ENCODE measurements around the gene LRRC25.
A peak's percentile ranks its signal among the peaks of the same experiment; 100 is the strongest.
"Not testable (repeated sequence)": the region's sequence is repeated elsewhere in the genome, so short reads cannot be mapped to it uniquely, and the experiment has no call there.

Gene LRRC25

GRCh38 chr19:18351544-18351943 lies 45.9 kb downstream of the LRRC25 start:
- WGBS: 95% methylated on average over 7 of the region's 7 CpGs
- Histone ChIP-seq H3K27me3 (ENCODE audit: control insufficient read depth in 1 of 2, insufficient read depth in 1 of 2, low read length in 2 of 2) (no peaks in the 10 kb centered on the region), H2BK120ac (ENCODE audit: low read depth, low read length) (no peak overlapping the region), H3K4ac (ENCODE audit: low read depth in 1 of 2, low read length in 2 of 2) (no peak overlapping the region), H2BK12ac (ENCODE audit: low read length in 2 of 2) (no peak overlapping the region), H4K91ac (ENCODE audit: low read length) (no peak overlapping the region), H3K14ac (ENCODE audit: low read length in 2 of 2) (no peak overlapping the region), H3K9me3 (ENCODE audit: control insufficient read depth, low read length) (no peaks in the 10 kb centered on the region), H3K27ac (ENCODE audit: low read length, poor library complexity, severe bottlenecking) (no peak overlapping the region), H2AK5ac (ENCODE audit: low read length, severe bottlenecking) (no peak overlapping the region), H2AFZ (ENCODE audit: low read depth, low read length) (no peak overlapping the region), H3K9ac (ENCODE audit: low read length) (no peak overlapping the region), H3K4me3 (ENCODE audit: insufficient read depth in 1 of 2, low read depth in 1 of 2, low read length in 2 of 2) (no peak overlapping the region), H3K36me3 (ENCODE audit: control insufficient read depth in 1 of 2, insufficient read depth in 2 of 2, low read depth in 1 of 2, low read length in 2 of 2) (peaks cover 25 to 43% of the 10 kb centered on the region in 2 experiments), H3K23ac (ENCODE audit: low read length in 2 of 2) (no peak overlapping the region), H2BK5ac (ENCODE audit: low read depth, low read length, poor library complexity, severe bottlenecking) (no peak overlapping the region), H3K18ac (ENCODE audit: low read depth in 1 of 2, low read length in 2 of 2) (no peak overlapping the region), H4K8ac (ENCODE audit: low read length) (no peak overlapping the region), H3K79me1 (replicated peaks; ENCODE audit: low read length, poor library complexity, severe bottlenecking) (peaks cover 28% of the 10 kb centered on the region), H3K4me1 (ENCODE audit: control insufficient read depth, insufficient read depth, low read depth, low read length) (peaks cover 2% of the 10 kb centered on the region), H3K4me2 (ENCODE audit: low read length, poor library complexity, severe bottlenecking) (no peak overlapping the region), H2BK15ac (ENCODE audit: low read depth, poor library complexity, severe bottlenecking) (no peak overlapping the region)
- DNase-seq: no peak

- Histone ChIP-seq H3K4me2 (ENCODE audit: low read length, poor library complexity, severe bottlenecking) (no peak overlapping the region), H2BK120ac (ENCODE audit: low read depth, low read length) (no peak overlapping the region), H3K9me3 (ENCODE audit: control insufficient read depth, low read length) (no peaks in the 10 kb centered on the region), H3K27me3 (ENCODE audit: control insufficient read depth in 1 of 2, insufficient read depth in 1 of 2, low read length in 2 of 2) (no peaks in the 10 kb centered on the region), H2BK12ac (ENCODE audit: low read length in 2 of 2) (peak overlapping the region in 1 of 2 experiments; percentile 63), H2AK5ac (ENCODE audit: low read length, severe bottlenecking) (peak overlapping the region; percentile 49), H3K79me1 (replicated peaks; ENCODE audit: low read length, poor library complexity, severe bottlenecking) (peaks cover 26% of the 10 kb centered on the region), H3K14ac (ENCODE audit: low read length in 2 of 2) (peak overlapping the region in 1 of 2 experiments; percentile 84), H3K4me3 (ENCODE audit: insufficient read depth in 1 of 2, low read depth in 1 of 2, low read length in 2 of 2) (no peak overlapping the region), H3K23ac (ENCODE audit: low read length in 2 of 2) (no peak overlapping the region), H3K4me1 (ENCODE audit: control insufficient read depth, insufficient read depth, low read depth, low read length) (peaks cover 2% of the 10 kb centered on the region), H3K27ac (ENCODE audit: low read length, poor library complexity, severe bottlenecking) (no peak overlapping the region), H2BK5ac (ENCODE audit: low read depth, low read length, poor library complexity, severe bottlenecking) (no peak overlapping the region), H3K36me3 (ENCODE audit: control insufficient read depth in 1 of 2, insufficient read depth in 2 of 2, low read depth in 1 of 2, low read length in 2 of 2) (peaks cover 21 to 37% of the 10 kb centered on the region in 2 experiments), H4K91ac (ENCODE audit: low read length) (no peak overlapping the region), H4K8ac (ENCODE audit: low read length) (no peak overlapping the region), H3K4ac (ENCODE audit: low read depth in 1 of 2, low read length in 2 of 2) (peak overlapping the region in 1 of 2 experiments; percentile 41), H2AFZ (ENCODE audit: low read depth, low read length) (no peak overlapping the region), H3K9ac (ENCODE audit: low read length) (no peak overlapping the region), H3K18ac (ENCODE audit: low read depth in 1 of 2, low read length in 2 of 2) (no peak overlapping the region), H2BK15ac (ENCODE audit: low read depth, poor library complexity, severe bottlenecking) (no peak overlapping the region)
- no peak for DNase-seq
- 85% methylated on average over 9 of the region's 9 CpGs for WGBS
Measured at GRCh38 chr19:18350490-18350889, 46.9 kb downstream of the LRRC25 start.

GRCh38 chr19:18349524-18350128 lies 47.8 kb downstream of the LRRC25 start:
- H2BK120ac ChIP-seq (ENCODE audit: low read depth, low read length): no peak overlapping the region
- H3K23ac ChIP-seq (ENCODE audit: low read length in 2 of 2): no peak overlapping the region
- no peak overlapping the region for H3K14ac ChIP-seq (ENCODE audit: low read length in 2 of 2)
- no peak overlapping the region for H2AFZ ChIP-seq (ENCODE audit: low read depth, low read length)
- peak overlapping the region; percentile 41 for H4K91ac ChIP-seq (ENCODE audit: low read length)
- H3K4ac ChIP-seq (ENCODE audit: low read depth in 1 of 2, low read length in 2 of 2): no peak overlapping the region
- no peak overlapping the region for H3K27ac ChIP-seq (ENCODE audit: low read length, poor library complexity, severe bottlenecking)
- H2BK5ac ChIP-seq (ENCODE audit: low read depth, low read length, poor library complexity, severe bottlenecking): no peak overlapping the region
- peak overlapping the region; percentile 32 for H3K9ac ChIP-seq (ENCODE audit: low read length)
- H3K79me1 ChIP-seq (replicated peaks; ENCODE audit: low read length, poor library complexity, severe bottlenecking): peaks cover 29% of the 10 kb centered on the region
- H3K4me2 ChIP-seq (ENCODE audit: low read length, poor library complexity, severe bottlenecking): no peak overlapping the region
- no peak overlapping the region for H4K8ac ChIP-seq (ENCODE audit: low read length)
- H3K18ac ChIP-seq (ENCODE audit: low read depth in 1 of 2, low read length in 2 of 2): no peak overlapping the region
- H3K4me3 ChIP-seq (ENCODE audit: insufficient read depth in 1 of 2, low read depth in 1 of 2, low read length in 2 of 2): no peak overlapping the region
- peak; percentile 61 for DNase-seq
- H2BK15ac ChIP-seq (ENCODE audit: low read depth, poor library complexity, severe bottlenecking): no peak overlapping the region
- no peaks in the 10 kb centered on the region for H3K27me3 ChIP-seq (ENCODE audit: control insufficient read depth in 1 of 2, insufficient read depth in 1 of 2, low read length in 2 of 2)
- peak overlapping the region; percentile 15 to 46 for H2BK12ac ChIP-seq (ENCODE audit: low read length in 2 of 2)
- H3K36me3 ChIP-seq (ENCODE audit: control insufficient read depth in 1 of 2, insufficient read depth in 2 of 2, low read depth in 1 of 2, low read length in 2 of 2): peaks cover 23 to 37% of the 10 kb centered on the region in 2 experiments
- H3K9me3 ChIP-seq (ENCODE audit: control insufficient read depth, low read length): no peaks in the 10 kb centered on the region
- peaks cover 2% of the 10 kb centered on the region for H3K4me1 ChIP-seq (ENCODE audit: control insufficient read depth, insufficient read depth, low read depth, low read length)
- WGBS: 59% methylated on average over 9 of the region's 12 CpGs
- H2AK5ac ChIP-seq (ENCODE audit: low read length, severe bottlenecking): peak overlapping the region; percentile 96

- H4K91ac ChIP-seq (ENCODE audit: low read length); H2BK12ac ChIP-seq (ENCODE audit: low read length in 2 of 2); H2BK15ac ChIP-seq (ENCODE audit: low read depth, poor library complexity, severe bottlenecking); H3K4ac ChIP-seq (ENCODE audit: low read depth in 1 of 2, low read length in 2 of 2); H2BK5ac ChIP-seq (ENCODE audit: low read depth, low read length, poor library complexity, severe bottlenecking); H4K8ac ChIP-seq (ENCODE audit: low read length); H3K4me1 ChIP-seq (ENCODE audit: control insufficient read depth, insufficient read depth, low read depth, low read length); H3K9me3 ChIP-seq (ENCODE audit: control insufficient read depth, low read length); H3K9ac ChIP-seq (ENCODE audit: low read length); H2AK5ac ChIP-seq (ENCODE audit: low read length, severe bottlenecking); H3K27ac ChIP-seq (ENCODE audit: low read length, poor library complexity, severe bottlenecking); H3K23ac ChIP-seq (ENCODE audit: low read length in 2 of 2); H2BK120ac ChIP-seq (ENCODE audit: low read depth, low read length); H2AFZ ChIP-seq (ENCODE audit: low read depth, low read length); H3K18ac ChIP-seq (ENCODE audit: low read depth in 1 of 2, low read length in 2 of 2); H3K27me3 ChIP-seq (ENCODE audit: control insufficient read depth in 1 of 2, insufficient read depth in 1 of 2, low read length in 2 of 2); H3K4me2 ChIP-seq (ENCODE audit: low read length, poor library complexity, severe bottlenecking); H3K14ac ChIP-seq (ENCODE audit: low read length in 2 of 2); H3K4me3 ChIP-seq (ENCODE audit: insufficient read depth in 1 of 2, low read depth in 1 of 2, low read length in 2 of 2); DNase-seq: not testable (repeated sequence)
- H3K36me3 ChIP-seq (ENCODE audit: control insufficient read depth in 1 of 2, insufficient read depth in 2 of 2, low read depth in 1 of 2, low read length in 2 of 2): peaks cover 29 to 41% of the 10 kb centered on the region in 2 experiments
- 88% methylated on average over 6 of the region's 6 CpGs for WGBS
- peaks cover 31% of the 10 kb centered on the region for H3K79me1 ChIP-seq (replicated peaks; ENCODE audit: low read length, poor library complexity, severe bottlenecking)
Measured at GRCh38 chr19:18348818-18349339, 48.5 kb downstream of the LRRC25 start.
